D721Med (cell line): ENCODE measurements around the gene DPF3.

ENCODE experiments used
- DNase-seq: peaks from one replicate; pipeline ENCODE4 v3.0.0; 2011; ENCODE audit warnings: low spot score; ENCODE audit not compliant: insufficient read length
- FAIRE-seq: peaks from 2 replicates; lab custom pipeline; 2011; peaks lifted over from hg19 to GRCh38; lab: Jason Lieb, UNC
- TF ChIP-seq, protein P1 (sequence below): IDR thresholded peaks from 2 replicates; pipeline ENCODE4 v1.5.1; 2012; ENCODE audit warnings: mild to moderate bottlenecking, control low read depth; ENCODE audit not compliant: insufficient read depth; ENCODE audit errors: missing control alignments

Gene DPF3

GRCh38 chr14:72763892-72764291, 130.0 kb downstream of the DPF3 start:
- DNase-seq, result no peak
- TF ChIP-seq, protein P1, sequence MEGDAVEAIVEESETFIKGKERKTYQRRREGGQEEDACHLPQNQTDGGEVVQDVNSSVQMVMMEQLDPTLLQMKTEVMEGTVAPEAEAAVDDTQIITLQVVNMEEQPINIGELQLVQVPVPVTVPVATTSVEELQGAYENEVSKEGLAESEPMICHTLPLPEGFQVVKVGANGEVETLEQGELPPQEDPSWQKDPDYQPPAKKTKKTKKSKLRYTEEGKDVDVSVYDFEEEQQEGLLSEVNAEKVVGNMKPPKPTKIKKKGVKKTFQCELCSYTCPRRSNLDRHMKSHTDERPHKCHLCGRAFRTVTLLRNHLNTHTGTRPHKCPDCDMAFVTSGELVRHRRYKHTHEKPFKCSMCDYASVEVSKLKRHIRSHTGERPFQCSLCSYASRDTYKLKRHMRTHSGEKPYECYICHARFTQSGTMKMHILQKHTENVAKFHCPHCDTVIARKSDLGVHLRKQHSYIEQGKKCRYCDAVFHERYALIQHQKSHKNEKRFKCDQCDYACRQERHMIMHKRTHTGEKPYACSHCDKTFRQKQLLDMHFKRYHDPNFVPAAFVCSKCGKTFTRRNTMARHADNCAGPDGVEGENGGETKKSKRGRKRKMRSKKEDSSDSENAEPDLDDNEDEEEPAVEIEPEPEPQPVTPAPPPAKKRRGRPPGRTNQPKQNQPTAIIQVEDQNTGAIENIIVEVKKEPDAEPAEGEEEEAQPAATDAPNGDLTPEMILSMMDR, result no peak
- FAIRE-seq, result no peak

GRCh38 chr14:72759670-72760069, 134.2 kb downstream of the DPF3 start:
- no peak for DNase-seq
- TF ChIP-seq, protein P1, result no peak
- FAIRE-seq, result no peak

GRCh38 chr14:72758993-72759392, 134.9 kb downstream of the DPF3 start:
- DNase-seq (no peak), FAIRE-seq (no peak)
- TF ChIP-seq, protein P1, result no peak

GRCh38 chr14:72758420-72758819, 135.5 kb downstream of the DPF3 start:
- FAIRE-seq, result no peak
- TF ChIP-seq, protein P1, result no peak
- DNase-seq, result no peak

- TF ChIP-seq, protein P1, result no peak
- no peak for DNase-seq
- FAIRE-seq, result no peak
These were observed 136.9 kb downstream of the DPF3 start for GRCh38 chr14:72756967-72757366.

DNA sequence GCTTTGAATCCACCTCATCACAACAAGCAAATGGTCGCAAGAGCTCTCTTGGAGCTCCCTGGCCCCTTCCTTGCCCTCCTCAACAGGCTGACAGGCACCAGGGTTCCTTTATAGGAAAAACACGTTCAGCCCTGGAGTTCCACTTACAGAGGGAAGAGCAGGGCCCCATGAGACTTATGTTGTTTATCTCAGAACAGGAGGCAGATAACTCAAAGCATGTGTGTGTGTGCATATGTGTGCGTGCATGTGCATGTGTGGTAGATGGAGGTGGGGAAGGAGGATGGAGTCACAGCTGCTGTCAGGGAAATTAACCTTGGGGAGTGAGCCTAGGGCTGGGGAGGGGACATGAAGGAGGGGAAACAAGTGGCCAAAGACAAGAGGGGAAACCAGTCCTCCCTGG, 138.1 kb downstream of the DPF3 start:
- no peak for FAIRE-seq
- TF ChIP-seq, protein P1, result no peak

GRCh38 chr14:72754949-72755348, 139.0 kb downstream of the DPF3 start:
- DNase-seq, result no peak
- TF ChIP-seq, protein P1, result no peak
- FAIRE-seq, result no peak

More for the DNA sequence above, 138.1 kb downstream of the DPF3 start:
- no peak for DNase-seq
